Gastrocnemius medialis (tissue), 4 donors: ENCODE measurements around the gene SMC1A.

ENCODE experiments used
- CTCF ChIP-seq, 5 experiments: fragments of 450-650 bp in 3 of 5; fragments of 200-600 bp in 2 of 5; sonication (generic) in 2 of 5; IDR thresholded peaks in 4 of 5; conservative IDR thresholded peaks in 1 of 5; 1 replicate in 4 of 5; 2 replicates in 1 of 5; pipeline ENCODE4 v1.5.1; 2016 to 2019; ENCODE audit warnings: antibody characterized with exemption in 5 of 5, mild to moderate bottlenecking in 3 of 5, moderate library complexity in 3 of 5
- POLR2A ChIP-seq, 2 donors: fragments of 450-650 bp; IDR thresholded peaks; one replicate each; pipeline ENCODE4 v1.6.1; 2017; ENCODE audit warnings: antibody characterized with exemption in 2 of 2, mild to moderate bottlenecking in 2 of 2, moderate library complexity in 2 of 2

- TF ChIP-seq POLR2A (IDR thresholded peaks at IDR 0.05) = no peak
- TF ChIP-seq CTCF (IDR thresholded peaks at IDR 0.05 in 4 of 5, conservative IDR thresholded peaks at IDR 0.05 in 1 of 5) = no peak
These were observed 67.8 kb downstream of the SMC1A start for GRCh38 chrX:53354669-53355068.
